Neural progenitor cell (in vitro differentiated cells): ENCODE results near the gene TBC1D17.

Source experiments
- CTCF ChIP-seq: fragments of 200-600 bp; sonication (generic); IDR thresholded peaks from 2 replicates; pipeline ENCODE4 v1.5.1; 2017; ENCODE audit warnings: antibody characterized with exemption, mild to moderate bottlenecking
- EZH2phosphoT487 ChIP-seq: fragments of 200-600 bp; sonication (generic); IDR thresholded peaks from 2 replicates; pipeline ENCODE4 v1.6.1; 2017; ENCODE audit warnings: antibody characterized with exemption

GRCh38 chr19:49883094-49883493 lies 5.6 kb downstream of the TBC1D17 start:
- no peak for TF ChIP-seq CTCF
- no peak for TF ChIP-seq EZH2phosphoT487
